Prostate gland (tissue), 2 donors: ENCODE measurements around the gene BRSK1. TPM values are rescaled to one million over a fixed set of nuclear protein-coding genes. Genes with fewer than 3 reads are reported as not detected.

Experiments used
- DNase-seq: peaks from one replicate; pipeline ENCODE4 v3.0.0-alpha.2; 2019; ENCODE audit warnings: low spot score
- H3K27ac ChIP-seq, 2 donors: fragments of 200-600 bp; sonication (generic); 2 replicates each; pipeline ENCODE4 v1.5.1; 2017 to 2019
- H3K27me3 ChIP-seq: fragments of 200-600 bp; sonication (generic); replicated peaks from 2 replicates; pipeline ENCODE4 v1.5.1; 2019; ENCODE audit not compliant: insufficient read depth
- H3K36me3 ChIP-seq, 2 donors: fragments of 200-600 bp; sonication (generic); 1 replicate in 1 of 2; 2 replicates in 1 of 2; pipeline versions ENCODE4 v1.5.1 to v1.8.1; 2017 to 2019
- H3K4me1 ChIP-seq: fragments of 200-600 bp; sonication (generic); replicated peaks from 2 replicates; pipeline ENCODE4 v1.5.1; 2019
- H3K4me3 ChIP-seq, 2 donors: fragments of 200-600 bp; sonication (generic); 2 replicates each; pipeline ENCODE4 v1.5.1; 2017 to 2019
- H3K9me3 ChIP-seq: fragments of 200-600 bp; sonication (generic); 2 replicates; pipeline ENCODE4 v1.5.1; 2017
- CTCF ChIP-seq, 4 experiments: fragments of 200-600 bp in 2 of 4; fragments of 450-650 bp in 2 of 4; sonication (generic) in 2 of 4; IDR thresholded peaks; 1 replicate in 3 of 4; 2 replicates in 1 of 4; pipeline ENCODE4 v1.5.1; 2016 to 2019; ENCODE audit warnings: antibody characterized with exemption in 4 of 4, mild to moderate bottlenecking in 2 of 4, moderate library complexity in 2 of 4
- POLR2A ChIP-seq: fragments of 450-650 bp; IDR thresholded peaks from one replicate; pipeline ENCODE4 v1.6.1; 2016; ENCODE audit warnings: antibody characterized with exemption, mild to moderate bottlenecking
- POLR2AphosphoS5 ChIP-seq: sonication (generic); formaldehyde crosslinking; IDR thresholded peaks from one replicate; pipeline ENCODE4 v1.6.1; 2017; ENCODE audit warnings: antibody characterized with exemption
- WGBS: methylation state at CpG from one replicate; pipeline ENCODE4 v1.1.5; 2018; 5-methylcytosine and 5-hydroxymethylcytosine counted together
- intact Hi-C: fragments of 100-400 bp; cut with DNase I; formaldehyde crosslinking; loops from one replicate; pipeline ENCODE4 v1.14.2; 2022
- total RNA-seq, 2 donors: library from RNA; depleted of rRNA; stranded (reverse); fragments of >200 nt; gene quantifications; one replicate each; pipeline ENCODE4 v1.1.0, GENCODE V29; 2016

BRSK1 gene
- total RNA-seq, 2 donors from 2014 or later, result 1.4 to 10.9 TPM

- WGBS, result 70% methylated on average over 22 of the region's 22 CpGs
- Histone ChIP-seq H3K27me3 (peaks cover 3% of the 10 kb centered on the region), H3K27ac (no peak overlapping the region), H3K4me1 (peaks cover 3% of the 10 kb centered on the region), H3K36me3 (no peaks in the 10 kb centered on the region), H3K9me3 (no peaks in the 10 kb centered on the region), H3K4me3 (no peak overlapping the region)
- intact Hi-C loops, result no loop called here
- no peak for DNase-seq
- TF ChIP-seq CTCF (IDR thresholded peaks at IDR 0.05) (no peak), POLR2AphosphoS5 (no peak), POLR2A (no peak)
Measured at GRCh38 chr19:55348317-55349034, 64.7 kb downstream of the BRSK1 start.

- Histone ChIP-seq H3K4me1 (peaks cover 5% of the 10 kb centered on the region), H3K4me3 (no peak overlapping the region), H3K36me3 (no peaks in the 10 kb centered on the region), H3K27me3 (peaks cover 3% of the 10 kb centered on the region), H3K27ac (no peak overlapping the region), H3K9me3 (no peaks in the 10 kb centered on the region)
- intact Hi-C loops, result no loop called here
- DNase-seq, result no peak
- TF ChIP-seq POLR2AphosphoS5 (no peak), CTCF (IDR thresholded peaks at IDR 0.05) (no peak), POLR2A (no peak)
- 65% methylated on average over 11 of the region's 11 CpGs for WGBS
Measured at GRCh38 chr19:55350620-55351315, 67.0 kb downstream of the BRSK1 start.

- H3K27me3 ChIP-seq, result peaks cover 3% of the 10 kb centered on the region
- H3K9me3 ChIP-seq, result no peaks in the 10 kb centered on the region
- H3K36me3 ChIP-seq, result no peaks in the 10 kb centered on the region
- no peak for DNase-seq
- H3K4me1 ChIP-seq, result peaks cover 5% of the 10 kb centered on the region
- 71% methylated on average over 6 of the region's 6 CpGs for WGBS
- H3K4me3 ChIP-seq, result no peak overlapping the region
- no peak overlapping the region for H3K27ac ChIP-seq
- TF ChIP-seq POLR2AphosphoS5, result no peak
- no peak for TF ChIP-seq POLR2A
- no peak for TF ChIP-seq CTCF (IDR thresholded peaks at IDR 0.05)
- intact Hi-C loops, result no loop called here
Measured at GRCh38 chr19:55352040-55352439, 68.2 kb downstream of the BRSK1 start.

- TF ChIP-seq CTCF (IDR thresholded peaks at IDR 0.05) (no peak), POLR2AphosphoS5 (no peak), POLR2A (no peak)
- H3K9me3 ChIP-seq, result no peaks in the 10 kb centered on the region
- WGBS, result 44% methylated on average over 25 of the region's 25 CpGs
- no peak overlapping the region for H3K4me3 ChIP-seq
- H3K27ac ChIP-seq, result no peak overlapping the region
- H3K36me3 ChIP-seq, result no peaks in the 10 kb centered on the region
- intact Hi-C loops, result no loop called here
- peaks cover 5% of the 10 kb centered on the region for H3K4me1 ChIP-seq
- peaks cover 3% of the 10 kb centered on the region for H3K27me3 ChIP-seq
- no peak for DNase-seq
Measured at GRCh38 chr19:55352549-55353145, 68.8 kb downstream of the BRSK1 start.
